Astrocyte of the spinal cord (primary cell): ENCODE measurements around the gene PIK3R5.

ENCODE experiments used
- DNase-seq: peaks from one replicate; pipeline ENCODE4 v3.0.0; 2011; ENCODE audit warnings: low read depth, low spot score
- H3K4me3 ChIP-seq: 2 replicates; pipeline ENCODE4 v1.5.1; 2011; ENCODE audit warnings: low read depth, mild to moderate bottlenecking, low read length, moderate library complexity
- CTCF ChIP-seq: IDR thresholded peaks from 2 replicates; pipeline ENCODE4 v1.5.1; 2012; ENCODE audit warnings: low read depth, mild to moderate bottlenecking, low read length, inconsistent platforms
- in situ Hi-C: cut with HindIII; loops from 2 replicates; pipeline ENCODE4 v1.10.0; 2017; ENCODE audit warnings: low sequenced_read_pairs

The PIK3R5 gene

GRCh38 chr17:8968503-8968902 lies 3.0 kb upstream of the PIK3R5 start:
- in situ Hi-C loops: no loop called here
- no peak for DNase-seq
- no peak overlapping the region for H3K4me3 ChIP-seq
- no peak for TF ChIP-seq CTCF

GRCh38 chr17:8967861-8968260 lies 2.4 kb upstream of the PIK3R5 start:
- no peak overlapping the region for H3K4me3 ChIP-seq
- in situ Hi-C loops: no loop called here
- DNase-seq: no peak
- TF ChIP-seq CTCF: no peak

- TF ChIP-seq CTCF: no peak
- DNase-seq: no peak
- in situ Hi-C loops: no loop called here
- no peak overlapping the region for H3K4me3 ChIP-seq
Measured at GRCh38 chr17:8966926-8967325, 1.4 kb upstream of the PIK3R5 start.

GRCh38 chr17:8964801-8965393 lies 610 bp downstream of the PIK3R5 start:
- no peak for TF ChIP-seq CTCF
- in situ Hi-C loops: no loop called here
- no peak for DNase-seq
- no peak overlapping the region for H3K4me3 ChIP-seq

- DNase-seq: no peak
- H3K4me3 ChIP-seq: no peak overlapping the region
- in situ Hi-C loops: no loop called here
- no peak for TF ChIP-seq CTCF
Measured at GRCh38 chr17:8963647-8964258, 1.8 kb downstream of the PIK3R5 start.

- H3K4me3 ChIP-seq: no peak overlapping the region
- in situ Hi-C loops: no loop called here
- DNase-seq: no peak
- TF ChIP-seq CTCF: no peak
Measured at GRCh38 chr17:8963014-8963413, 2.5 kb downstream of the PIK3R5 start.
